ENCODE data around the gene NRK.
"Not testable (repeated sequence)": the region's sequence is repeated elsewhere in the genome, so short reads cannot be mapped to it uniquely, and the experiment has no call there.

NRK gene

GRCh38 chrX:105999294-105999693 is 177.0 kb downstream of the NRK start:
- no peaks in the 10 kb centered on the region for H3K9me3 ChIP-seq (ENCODE audit: insufficient read depth, low read depth, low read length)
- no peak overlapping the region for H3K9ac ChIP-seq (ENCODE audit: low read depth, low read length)
- no peaks in the 10 kb centered on the region for H3K27me3 ChIP-seq (ENCODE audit: insufficient read depth, low read length)
- no peak overlapping the region for H3K27ac ChIP-seq (ENCODE audit: low read depth, low read length)
- H3K36me3 ChIP-seq (ENCODE audit: insufficient read depth, low read length): no peaks in the 10 kb centered on the region
- H3K4me1 ChIP-seq (ENCODE audit: insufficient read depth, low read length): no peaks in the 10 kb centered on the region
- no peak overlapping the region for H3K4me3 ChIP-seq (ENCODE audit: low read length)
- 38% methylated on average over 1 of the region's 1 CpG for WGBS

DNA sequence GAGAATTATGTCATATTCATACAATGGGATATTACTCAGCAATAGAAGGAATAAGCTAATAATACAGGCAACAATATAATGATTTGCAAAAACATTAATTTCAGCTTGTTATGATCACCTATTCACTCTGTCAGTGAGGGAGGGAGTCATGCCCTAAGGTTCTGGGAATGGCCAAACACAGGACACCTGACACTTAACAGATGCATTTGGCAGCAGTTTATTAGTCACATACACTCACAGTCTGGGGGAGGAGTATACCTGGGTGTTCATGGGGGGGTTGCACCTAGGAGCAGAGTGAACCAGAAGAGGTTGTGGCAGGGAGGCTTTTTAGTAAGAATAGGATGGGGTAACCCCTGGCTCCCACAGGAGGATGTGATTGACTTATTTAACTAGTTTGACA is 177.9 kb downstream of the NRK start:
- Histone ChIP-seq H3K27ac (ENCODE audit: low read depth, low read length) (no peak overlapping the region), H3K36me3 (ENCODE audit: insufficient read depth, low read length) (no peaks in the 10 kb centered on the region), H3K27me3 (ENCODE audit: insufficient read depth, low read length) (no peaks in the 10 kb centered on the region), H3K4me3 (ENCODE audit: low read length) (no peak overlapping the region), H3K4me1 (ENCODE audit: insufficient read depth, low read length) (no peaks in the 10 kb centered on the region), H3K9ac (ENCODE audit: low read depth, low read length) (no peak overlapping the region), H3K9me3 (ENCODE audit: insufficient read depth, low read depth, low read length) (no peaks in the 10 kb centered on the region)

- not testable (repeated sequence) for H3K27ac ChIP-seq (ENCODE audit: low read depth, low read length); H3K9me3 ChIP-seq (ENCODE audit: insufficient read depth, low read depth, low read length); H3K36me3 ChIP-seq (ENCODE audit: insufficient read depth, low read length); H3K4me3 ChIP-seq (ENCODE audit: low read length); H3K27me3 ChIP-seq (ENCODE audit: insufficient read depth, low read length); H3K4me1 ChIP-seq (ENCODE audit: insufficient read depth, low read length); H3K9ac ChIP-seq (ENCODE audit: low read depth, low read length)
- 63% methylated on average over 5 of the region's 5 CpGs for WGBS
Measured at GRCh38 chrX:106000609-106001008, 178.3 kb downstream of the NRK start.

- 82% methylated on average over 1 of the region's 2 CpGs for WGBS
- no peak overlapping the region for H3K27ac ChIP-seq (ENCODE audit: low read depth, low read length)
- H3K9ac ChIP-seq (ENCODE audit: low read depth, low read length): no peak overlapping the region
- no peaks in the 10 kb centered on the region for H3K36me3 ChIP-seq (ENCODE audit: insufficient read depth, low read length)
- H3K27me3 ChIP-seq (ENCODE audit: insufficient read depth, low read length): no peaks in the 10 kb centered on the region
- H3K4me3 ChIP-seq (ENCODE audit: low read length): no peak overlapping the region
- H3K9me3 ChIP-seq (ENCODE audit: insufficient read depth, low read depth, low read length): no peaks in the 10 kb centered on the region
- H3K4me1 ChIP-seq (ENCODE audit: insufficient read depth, low read length): no peaks in the 10 kb centered on the region
Measured at GRCh38 chrX:106005684-106006083, 183.3 kb downstream of the NRK start.

- 55% methylated on average over 1 of the region's 1 CpG for WGBS
- no peak overlapping the region for H3K9ac ChIP-seq (ENCODE audit: low read depth, low read length)
- H3K27me3 ChIP-seq (ENCODE audit: insufficient read depth, low read length): no peaks in the 10 kb centered on the region
- H3K9me3 ChIP-seq (ENCODE audit: insufficient read depth, low read depth, low read length): no peaks in the 10 kb centered on the region
- H3K4me1 ChIP-seq (ENCODE audit: insufficient read depth, low read length): no peaks in the 10 kb centered on the region
- H3K4me3 ChIP-seq (ENCODE audit: low read length): no peak overlapping the region
- no peak overlapping the region for H3K27ac ChIP-seq (ENCODE audit: low read depth, low read length)
- H3K36me3 ChIP-seq (ENCODE audit: insufficient read depth, low read length): no peaks in the 10 kb centered on the region
Measured at GRCh38 chrX:106007815-106008214, 185.5 kb downstream of the NRK start.
